WTC11 (cell line): ENCODE measurements around the gene LYZ. TPM values are rescaled to one million over a fixed set of nuclear protein-coding genes. Genes with fewer than 3 reads are reported as not detected.

ENCODE experiments used
- AFF4 ChIP-seq: sonication (generic); formaldehyde crosslinking; IDR thresholded peaks from 2 replicates; pipeline ENCODE4 v1.8.1; 2023; ENCODE audit warnings: mild to moderate bottlenecking, missing genetic modification reagents, borderline replicate concordance
- CREM ChIP-seq: sonication (generic); formaldehyde crosslinking; IDR thresholded peaks from 2 replicates; pipeline ENCODE4 v1.8.1; 2022; ENCODE audit warnings: mild to moderate bottlenecking, missing genetic modification reagents, moderate library complexity
- ERG ChIP-seq: fragments of 250-450 bp; sonication (Bioruptor Pico); IDR thresholded peaks from 2 replicates; pipeline ENCODE4 v1.8.0; 2021; ENCODE audit warnings: mild to moderate bottlenecking
- ETV6 ChIP-seq: sonication (generic); formaldehyde crosslinking; IDR thresholded peaks from 2 replicates; pipeline ENCODE4 v1.8.1; 2022; ENCODE audit warnings: mild to moderate bottlenecking, missing genetic modification reagents
- RELA ChIP-seq: sonication (generic); formaldehyde crosslinking; IDR thresholded peaks from 2 replicates; pipeline ENCODE4 v1.8.1; 2022; ENCODE audit warnings: missing genetic modification reagents, mild to moderate bottlenecking, borderline replicate concordance
- SMAD4 ChIP-seq: sonication (generic); formaldehyde crosslinking; IDR thresholded peaks from 2 replicates; pipeline ENCODE4 v1.8.0; 2022; ENCODE audit warnings: mild to moderate bottlenecking, missing genetic modification reagents
- ZBTB43 ChIP-seq: sonication (generic); formaldehyde crosslinking; IDR thresholded peaks from 2 replicates; pipeline ENCODE4 v1.8.1; 2023; ENCODE audit warnings: mild to moderate bottlenecking, missing genetic modification reagents
- ZNF138 ChIP-seq: sonication (generic); formaldehyde crosslinking; conservative IDR thresholded peaks from 2 replicates; pipeline ENCODE4 v1.8.1; 2022; ENCODE audit warnings: mild to moderate bottlenecking, moderate library complexity, missing genetic modification reagents
- ZNF317 ChIP-seq: sonication (generic); formaldehyde crosslinking; IDR thresholded peaks from 2 replicates; pipeline ENCODE4 v1.8.1; 2023; ENCODE audit warnings: low read depth, mild to moderate bottlenecking, moderate library complexity, missing genetic modification reagents, borderline replicate concordance
- ZNF416 ChIP-seq: fragments of 250-450 bp; sonication (Bioruptor Pico); IDR thresholded peaks from 2 replicates; pipeline ENCODE4 v1.9.0; 2021; ENCODE audit warnings: mild to moderate bottlenecking, inconsistent platforms
- ZNF671 ChIP-seq: fragments of 250-450 bp; sonication (Bioruptor Pico); IDR thresholded peaks from 2 replicates; pipeline ENCODE4 v1.8.0; 2021; ENCODE audit warnings: mild to moderate bottlenecking
- total RNA-seq: library from RNA; stranded (reverse); gene quantifications from 3 replicates; pipeline ENCODE4 v1.2.3, GENCODE V29; 2021
- TF ChIP-seq, protein P1 (sequence below): sonication (generic); formaldehyde crosslinking; IDR thresholded peaks from 2 replicates; pipeline ENCODE4 v1.8.0; 2022; ENCODE audit warnings: mild to moderate bottlenecking, missing genetic modification reagents
- TF ChIP-seq, protein P2 (sequence below): fragments of 250-450 bp; sonication (Bioruptor Pico); IDR thresholded peaks from 2 replicates; pipeline ENCODE4 v1.9.0; 2021; ENCODE audit warnings: mild to moderate bottlenecking, borderline replicate concordance
- TF ChIP-seq, protein P3 (sequence below): sonication (generic); formaldehyde crosslinking; IDR thresholded peaks from 2 replicates; pipeline ENCODE4 v1.8.0; 2022; ENCODE audit warnings: missing genetic modification reagents

The LYZ gene
- total RNA-seq, 1 experiment from 2014 or later: 1.0 TPM

GRCh38 chr12:69368171-69368570, 20.0 kb downstream of the LYZ start (continued):
- TF ChIP-seq, protein P1, sequence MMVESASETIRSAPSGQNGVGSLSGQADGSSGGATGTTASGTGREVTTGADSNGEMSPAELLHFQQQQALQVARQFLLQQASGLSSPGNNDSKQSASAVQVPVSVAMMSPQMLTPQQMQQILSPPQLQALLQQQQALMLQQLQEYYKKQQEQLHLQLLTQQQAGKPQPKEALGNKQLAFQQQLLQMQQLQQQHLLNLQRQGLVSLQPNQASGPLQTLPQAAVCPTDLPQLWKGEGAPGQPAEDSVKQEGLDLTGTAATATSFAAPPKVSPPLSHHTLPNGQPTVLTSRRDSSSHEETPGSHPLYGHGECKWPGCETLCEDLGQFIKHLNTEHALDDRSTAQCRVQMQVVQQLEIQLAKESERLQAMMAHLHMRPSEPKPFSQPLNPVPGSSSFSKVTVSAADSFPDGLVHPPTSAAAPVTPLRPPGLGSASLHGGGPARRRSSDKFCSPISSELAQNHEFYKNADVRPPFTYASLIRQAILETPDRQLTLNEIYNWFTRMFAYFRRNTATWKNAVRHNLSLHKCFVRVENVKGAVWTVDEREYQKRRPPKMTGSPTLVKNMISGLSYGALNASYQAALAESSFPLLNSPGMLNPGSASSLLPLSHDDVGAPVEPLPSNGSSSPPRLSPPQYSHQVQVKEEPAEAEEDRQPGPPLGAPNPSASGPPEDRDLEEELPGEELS: no peak
- TF ChIP-seq ETV6 (CRISPR knock-in tag) (no peak), SMAD4 (CRISPR knock-in tag) (no peak), ZNF416 (CRISPR knock-in tag) (no peak), ERG (CRISPR knock-in tag) (no peak), ZBTB43 (CRISPR knock-in tag) (no peak), ZNF671 (CRISPR knock-in tag) (no peak), CREM (CRISPR knock-in tag) (no peak), ZNF317 (CRISPR knock-in tag) (no peak), RELA (no peak), ZNF138 (CRISPR knock-in tag) (no peak), AFF4 (CRISPR knock-in tag) (no peak)
- TF ChIP-seq, protein P2, sequence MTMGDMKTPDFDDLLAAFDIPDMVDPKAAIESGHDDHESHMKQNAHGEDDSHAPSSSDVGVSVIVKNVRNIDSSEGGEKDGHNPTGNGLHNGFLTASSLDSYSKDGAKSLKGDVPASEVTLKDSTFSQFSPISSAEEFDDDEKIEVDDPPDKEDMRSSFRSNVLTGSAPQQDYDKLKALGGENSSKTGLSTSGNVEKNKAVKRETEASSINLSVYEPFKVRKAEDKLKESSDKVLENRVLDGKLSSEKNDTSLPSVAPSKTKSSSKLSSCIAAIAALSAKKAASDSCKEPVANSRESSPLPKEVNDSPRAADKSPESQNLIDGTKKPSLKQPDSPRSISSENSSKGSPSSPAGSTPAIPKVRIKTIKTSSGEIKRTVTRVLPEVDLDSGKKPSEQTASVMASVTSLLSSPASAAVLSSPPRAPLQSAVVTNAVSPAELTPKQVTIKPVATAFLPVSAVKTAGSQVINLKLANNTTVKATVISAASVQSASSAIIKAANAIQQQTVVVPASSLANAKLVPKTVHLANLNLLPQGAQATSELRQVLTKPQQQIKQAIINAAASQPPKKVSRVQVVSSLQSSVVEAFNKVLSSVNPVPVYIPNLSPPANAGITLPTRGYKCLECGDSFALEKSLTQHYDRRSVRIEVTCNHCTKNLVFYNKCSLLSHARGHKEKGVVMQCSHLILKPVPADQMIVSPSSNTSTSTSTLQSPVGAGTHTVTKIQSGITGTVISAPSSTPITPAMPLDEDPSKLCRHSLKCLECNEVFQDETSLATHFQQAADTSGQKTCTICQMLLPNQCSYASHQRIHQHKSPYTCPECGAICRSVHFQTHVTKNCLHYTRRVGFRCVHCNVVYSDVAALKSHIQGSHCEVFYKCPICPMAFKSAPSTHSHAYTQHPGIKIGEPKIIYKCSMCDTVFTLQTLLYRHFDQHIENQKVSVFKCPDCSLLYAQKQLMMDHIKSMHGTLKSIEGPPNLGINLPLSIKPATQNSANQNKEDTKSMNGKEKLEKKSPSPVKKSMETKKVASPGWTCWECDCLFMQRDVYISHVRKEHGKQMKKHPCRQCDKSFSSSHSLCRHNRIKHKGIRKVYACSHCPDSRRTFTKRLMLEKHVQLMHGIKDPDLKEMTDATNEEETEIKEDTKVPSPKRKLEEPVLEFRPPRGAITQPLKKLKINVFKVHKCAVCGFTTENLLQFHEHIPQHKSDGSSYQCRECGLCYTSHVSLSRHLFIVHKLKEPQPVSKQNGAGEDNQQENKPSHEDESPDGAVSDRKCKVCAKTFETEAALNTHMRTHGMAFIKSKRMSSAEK: no peak
- TF ChIP-seq, protein P3, sequence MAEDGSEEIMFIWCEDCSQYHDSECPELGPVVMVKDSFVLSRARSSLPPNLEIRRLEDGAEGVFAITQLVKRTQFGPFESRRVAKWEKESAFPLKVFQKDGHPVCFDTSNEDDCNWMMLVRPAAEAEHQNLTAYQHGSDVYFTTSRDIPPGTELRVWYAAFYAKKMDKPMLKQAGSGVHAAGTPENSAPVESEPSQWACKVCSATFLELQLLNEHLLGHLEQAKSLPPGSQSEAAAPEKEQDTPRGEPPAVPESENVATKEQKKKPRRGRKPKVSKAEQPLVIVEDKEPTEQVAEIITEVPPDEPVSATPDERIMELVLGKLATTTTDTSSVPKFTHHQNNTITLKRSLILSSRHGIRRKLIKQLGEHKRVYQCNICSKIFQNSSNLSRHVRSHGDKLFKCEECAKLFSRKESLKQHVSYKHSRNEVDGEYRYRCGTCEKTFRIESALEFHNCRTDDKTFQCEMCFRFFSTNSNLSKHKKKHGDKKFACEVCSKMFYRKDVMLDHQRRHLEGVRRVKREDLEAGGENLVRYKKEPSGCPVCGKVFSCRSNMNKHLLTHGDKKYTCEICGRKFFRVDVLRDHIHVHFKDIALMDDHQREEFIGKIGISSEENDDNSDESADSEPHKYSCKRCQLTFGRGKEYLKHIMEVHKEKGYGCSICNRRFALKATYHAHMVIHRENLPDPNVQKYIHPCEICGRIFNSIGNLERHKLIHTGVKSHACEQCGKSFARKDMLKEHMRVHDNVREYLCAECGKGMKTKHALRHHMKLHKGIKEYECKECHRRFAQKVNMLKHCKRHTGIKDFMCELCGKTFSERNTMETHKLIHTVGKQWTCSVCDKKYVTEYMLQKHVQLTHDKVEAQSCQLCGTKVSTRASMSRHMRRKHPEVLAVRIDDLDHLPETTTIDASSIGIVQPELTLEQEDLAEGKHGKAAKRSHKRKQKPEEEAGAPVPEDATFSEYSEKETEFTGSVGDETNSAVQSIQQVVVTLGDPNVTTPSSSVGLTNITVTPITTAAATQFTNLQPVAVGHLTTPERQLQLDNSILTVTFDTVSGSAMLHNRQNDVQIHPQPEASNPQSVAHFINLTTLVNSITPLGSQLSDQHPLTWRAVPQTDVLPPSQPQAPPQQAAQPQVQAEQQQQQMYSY (CRISPR knock-in tag): no peak
